Right hindlimb (tissue), 1 donor: ENCODE results near the gene PRELID3B.

Source experiments
- DNase-seq: peaks from one replicate; pipeline ENCODE4 v3.0.0-alpha.2; 2018

The PRELID3B gene

DNA sequence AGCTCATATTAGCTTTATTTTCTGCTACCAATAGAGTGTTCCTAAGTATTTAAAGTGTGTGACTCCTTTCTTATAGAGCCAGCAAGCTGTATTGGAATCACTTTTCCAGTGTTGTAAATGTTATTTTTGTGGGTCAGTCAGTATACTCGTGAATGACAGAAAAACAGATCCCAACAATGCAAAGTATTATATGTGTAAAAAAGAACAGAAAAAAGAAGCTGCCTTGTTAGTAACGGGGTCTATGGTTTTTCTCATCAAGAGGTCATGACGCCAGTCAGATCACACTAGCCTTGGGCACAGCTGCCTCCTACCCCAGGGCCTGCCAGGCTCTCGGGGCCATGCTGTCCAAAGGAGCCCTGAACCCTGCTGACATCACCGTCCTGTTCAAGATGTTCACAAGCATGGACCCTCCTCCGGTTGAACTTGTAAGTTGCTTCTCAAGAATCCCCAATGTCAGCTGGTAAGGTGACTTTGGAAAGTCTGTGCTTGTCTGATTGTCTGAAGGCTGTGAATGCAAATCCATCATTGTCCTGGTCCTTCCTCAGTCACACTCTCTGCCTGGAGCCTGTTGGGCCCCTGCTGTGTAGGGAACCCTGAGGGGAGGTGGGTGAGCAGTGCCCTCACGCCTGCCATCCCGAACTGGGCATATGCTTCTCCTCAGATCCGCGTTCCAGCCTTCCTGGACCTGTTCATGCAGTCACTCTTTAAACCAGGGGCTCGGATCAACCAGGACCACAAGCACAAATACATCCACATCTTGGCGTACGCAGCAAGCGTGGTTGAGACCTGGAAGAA, 51.7 kb downstream of the PRELID3B start:
- no peak for DNase-seq

DNA sequence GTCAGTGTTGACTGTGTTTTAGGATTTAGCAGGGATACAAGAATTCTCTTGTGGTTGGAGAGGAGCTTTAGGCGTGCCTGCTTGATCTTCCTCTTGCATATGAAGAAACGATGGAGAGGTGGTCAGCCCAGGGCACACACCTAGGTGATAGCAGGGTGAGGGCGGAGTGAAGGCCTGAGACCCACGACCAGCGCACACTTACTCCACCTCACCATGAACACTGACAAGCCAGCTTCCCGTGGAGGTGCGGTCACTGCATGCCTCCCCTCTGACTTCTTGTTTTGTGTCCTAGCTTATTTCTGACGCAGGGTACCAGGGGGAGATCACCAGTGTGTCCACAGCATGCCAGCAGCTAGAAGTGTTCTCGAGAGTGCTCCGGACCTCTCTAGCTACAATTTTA, 53.4 kb downstream of the PRELID3B start:
- no peak for DNase-seq

DNA sequence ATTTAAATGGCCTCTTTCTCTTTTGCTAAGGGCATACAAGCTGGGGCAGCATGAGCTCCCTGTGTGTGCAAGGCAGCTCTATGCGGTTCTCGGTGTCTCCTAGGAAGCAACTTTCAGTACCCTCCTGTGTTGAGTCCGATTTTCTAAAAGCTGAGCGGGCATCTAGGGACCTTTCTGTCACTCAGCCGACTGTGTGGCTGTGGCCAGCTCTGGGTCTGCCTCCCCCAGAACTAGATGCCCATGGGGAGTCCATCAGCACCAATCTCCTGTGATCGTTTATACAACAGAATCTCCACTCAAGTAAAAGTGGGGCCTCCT, 54.1 kb downstream of the PRELID3B start:
- no peak for DNase-seq

DNA sequence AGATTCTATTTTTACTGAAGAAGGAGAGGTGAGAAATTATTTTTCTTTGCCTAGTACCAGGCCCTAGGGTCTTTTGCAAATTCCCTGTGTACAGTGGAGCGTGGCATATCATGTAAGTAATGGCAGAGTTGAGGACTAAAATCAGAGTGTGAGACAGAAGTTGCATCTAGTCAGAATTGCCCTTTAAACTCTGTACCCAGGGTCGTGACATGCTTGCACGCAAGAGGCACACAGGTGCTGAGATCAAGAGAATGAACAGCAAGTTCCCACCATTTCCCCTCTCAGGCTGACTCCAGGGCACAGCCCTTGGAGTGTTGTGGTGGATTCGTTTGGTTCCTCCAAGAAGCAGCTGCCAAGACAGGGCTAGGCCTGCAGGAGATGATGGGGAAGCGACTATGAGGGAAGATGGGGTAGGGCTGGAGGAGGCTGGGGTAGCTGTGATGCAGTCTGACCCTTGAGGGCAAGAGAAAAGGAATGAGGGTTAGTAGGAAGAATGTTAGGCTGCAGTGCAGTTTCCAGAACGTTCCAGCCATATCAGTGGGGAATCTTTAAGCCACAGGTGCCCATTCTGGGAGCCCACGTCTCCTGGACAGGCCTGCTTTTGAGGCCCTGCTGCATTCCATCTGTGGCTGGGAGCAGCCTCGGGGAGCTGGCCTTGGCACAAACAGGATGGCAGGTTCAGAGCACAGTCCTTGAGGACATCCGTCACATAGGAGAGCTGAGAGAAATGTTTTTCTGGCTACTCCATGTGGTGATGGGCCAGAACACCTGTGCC, 54.6 kb downstream of the PRELID3B start:
- no peak for DNase-seq

DNA sequence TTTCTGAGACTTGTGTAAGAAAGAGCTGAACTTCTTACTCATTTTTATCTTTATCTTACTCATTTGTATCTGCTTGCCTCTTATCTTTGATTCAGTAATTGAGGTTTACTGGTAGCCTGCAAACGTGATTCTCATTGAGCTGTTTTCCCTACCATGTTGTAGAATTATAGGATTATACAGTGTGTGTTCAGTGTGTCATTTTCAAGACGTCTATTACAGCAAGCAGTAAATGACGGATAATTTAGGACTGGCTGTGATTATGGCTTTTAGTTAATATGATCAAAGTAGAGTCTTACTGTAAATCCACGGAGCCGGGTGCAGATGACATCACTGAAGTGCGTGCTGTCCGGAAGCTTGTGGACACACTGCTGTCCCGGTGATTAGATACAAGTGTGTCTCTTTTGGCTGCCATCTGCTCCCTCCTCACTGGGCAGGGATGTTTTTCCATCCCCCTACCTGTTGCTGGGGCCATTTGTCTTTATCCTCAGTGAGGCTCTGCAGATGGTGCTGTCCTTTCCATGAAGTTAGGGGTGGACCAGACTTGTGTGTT, 55.5 kb downstream of the PRELID3B start:
- no peak for DNase-seq

DNA sequence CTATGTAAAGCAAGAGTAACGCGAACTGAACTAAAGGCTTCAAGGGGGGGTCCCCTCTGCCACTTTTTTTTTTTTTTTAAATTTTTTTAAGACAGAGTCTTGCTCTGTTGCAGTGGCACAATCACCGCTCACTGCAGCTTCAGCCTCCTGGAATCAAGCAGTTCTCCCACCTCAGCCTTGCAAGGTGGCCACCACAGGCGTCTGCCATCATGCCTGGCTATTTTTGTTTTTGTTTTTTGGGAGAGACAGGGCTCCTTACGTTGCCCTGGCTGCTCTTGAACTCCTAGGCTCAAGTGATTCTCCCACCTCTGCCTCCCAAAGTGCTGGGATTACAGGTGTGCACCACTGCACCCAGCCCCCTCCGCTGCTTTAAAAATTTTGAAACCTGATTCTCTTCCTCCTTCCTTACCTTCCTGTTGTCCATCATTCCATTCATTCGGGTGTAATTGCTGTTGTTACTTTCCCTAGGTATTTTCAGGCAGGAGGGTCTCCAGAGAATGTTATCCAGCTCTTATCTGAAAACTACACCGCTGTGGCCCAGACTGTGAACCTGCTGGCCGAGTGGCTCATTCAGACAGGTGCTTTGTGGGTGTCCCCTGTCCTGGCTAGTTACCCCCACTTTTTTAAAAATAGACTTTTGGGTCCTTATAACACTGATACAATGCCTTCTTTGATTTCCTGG, 56.2 kb downstream of the PRELID3B start:
- DNase-seq = no peak

DNA sequence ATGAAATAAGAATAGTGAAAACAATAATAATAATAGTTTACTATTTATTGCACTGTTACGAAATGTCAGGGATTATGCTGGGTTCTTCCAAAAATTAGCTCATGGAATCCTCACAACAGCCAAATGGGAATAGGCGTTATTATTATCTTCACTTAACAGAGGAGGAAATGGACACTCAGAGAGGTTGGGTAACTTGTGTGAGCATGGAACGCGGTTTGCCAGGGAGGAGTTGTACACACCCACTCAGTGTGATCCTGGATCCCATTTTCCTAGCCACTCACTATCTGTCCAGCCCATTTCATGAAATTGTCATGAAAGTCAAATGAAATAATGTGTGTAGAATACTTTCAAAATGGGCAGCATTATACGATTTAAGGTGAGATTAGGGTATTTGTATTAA, 56.9 kb downstream of the PRELID3B start:
- DNase-seq = no peak

DNA sequence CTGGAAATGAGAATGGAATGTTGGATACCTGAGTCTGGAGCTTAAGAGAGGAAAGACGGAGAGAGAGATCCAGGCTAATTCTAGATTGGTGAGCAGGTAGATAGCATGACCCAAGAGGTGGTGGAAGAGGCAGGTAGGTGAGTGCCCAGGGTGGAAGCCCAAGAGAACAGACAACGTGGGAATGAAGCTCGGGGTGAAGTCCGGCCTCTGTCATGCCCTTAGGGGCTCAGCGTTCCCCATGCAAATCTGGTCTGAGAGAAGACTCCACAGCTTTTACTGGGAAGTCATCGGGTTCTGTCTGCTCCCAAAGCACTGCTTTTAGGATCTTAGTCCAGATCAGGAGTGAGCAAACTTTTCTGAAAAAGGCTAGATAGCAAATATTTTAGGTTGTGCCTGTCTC, 57.9 kb downstream of the PRELID3B start:
- no peak for DNase-seq
